Cortex of kidney (tissue), 1 donor: Measurements from ENCODE around the gene FOXA3.

Experiments used
- DNase-seq: peaks from one replicate; lab custom pipeline; 2025; lab: John Stamatoyannopoulos, UW

Gene FOXA3

GRCh38 chr19:45874620-45874966 is 10.5 kb downstream of the FOXA3 start:
- no peak for DNase-seq

GRCh38 chr19:45876161-45876410 is 12.0 kb downstream of the FOXA3 start:
- DNase-seq: no peak

- no peak for DNase-seq
These were observed 12.5 kb downstream of the FOXA3 start for GRCh38 chr19:45876411-45877197.

- no peak for DNase-seq
These were observed 14.1 kb downstream of the FOXA3 start for GRCh38 chr19:45878043-45878794.

- DNase-seq: no peak
These were observed 14.9 kb downstream of the FOXA3 start for GRCh38 chr19:45879055-45879454.

GRCh38 chr19:45879971-45880370 is 15.8 kb downstream of the FOXA3 start:
- DNase-seq: no peak

- no peak for DNase-seq
These were observed 17.2 kb downstream of the FOXA3 start for GRCh38 chr19:45881082-45881908.

- DNase-seq: no peak
These were observed 17.9 kb downstream of the FOXA3 start for GRCh38 chr19:45881909-45882528.

GRCh38 chr19:45882652-45883585 is 18.8 kb downstream of the FOXA3 start:
- no peak for DNase-seq

- no peak for DNase-seq
These were observed 19.4 kb downstream of the FOXA3 start for GRCh38 chr19:45883586-45883880.

- DNase-seq: no peak
These were observed 20.0 kb downstream of the FOXA3 start for GRCh38 chr19:45883881-45884681.

- DNase-seq: no peak
These were observed 20.8 kb downstream of the FOXA3 start for GRCh38 chr19:45884682-45885555.

GRCh38 chr19:45885556-45886426 is 21.7 kb downstream of the FOXA3 start, which contains the start of gene IRF2BP1:
IRF2BP1 (minus strand) TSS chr19:45886141; CDS start chr19:45885774, 367 bp downstream.
- no peak for DNase-seq

GRCh38 chr19:45886427-45887199 is 22.5 kb downstream of the FOXA3 start:
- no peak for DNase-seq

GRCh38 chr19:45887200-45887710 is 23.1 kb downstream of the FOXA3 start:
- DNase-seq: no peak

GRCh38 chr19:45889210-45889885 is 25.2 kb downstream of the FOXA3 start:
- no peak for DNase-seq

- no peak for DNase-seq
These were observed 26.8 kb downstream of the FOXA3 start for GRCh38 chr19:45890877-45891276.
